ENCODE data around the gene NCKAP5.

- no peak for TF ChIP-seq CTCF (IDR thresholded peaks at IDR 0.05; ENCODE audit: control extremely low read depth in 1 of 3, insufficient read depth in 1 of 3, low read depth in 1 of 3, low read length in 3 of 3)
- no peak for TF ChIP-seq POLR2A (IDR thresholded peaks at IDR 0.05; ENCODE audit: control extremely low read depth in 1 of 2, low read depth in 2 of 2, low read length in 2 of 2)
- TF ChIP-seq JUND (IDR thresholded peaks at IDR 0.05; ENCODE audit: low read length): no peak
- TF ChIP-seq BCL11A (IDR thresholded peaks at IDR 0.05; ENCODE audit: low read depth in 2 of 2, low read length in 2 of 2): no peak
- no peak for TF ChIP-seq BRCA1 (IDR thresholded peaks at IDR 0.05; ENCODE audit: low read depth, low read length)
- TF ChIP-seq FOSL1 (IDR thresholded peaks at IDR 0.05; ENCODE audit: insufficient read depth, low read depth, low read length): no peak
- no peak for TF ChIP-seq TCF12 (IDR thresholded peaks at IDR 0.05; ENCODE audit: low read depth, low read length)
- no peak for TF ChIP-seq TAF1 (IDR thresholded peaks at IDR 0.05; ENCODE audit: low read depth, low read length)
- no peak for TF ChIP-seq ZNF274 (IDR thresholded peaks at IDR 0.05; ENCODE audit: borderline replicate concordance, extremely low read depth, low read length)
- TF ChIP-seq CBX5 (IDR thresholded peaks at IDR 0.05; ENCODE audit: low read depth, low read length): no peak
These were observed 570.0 kb downstream of the NCKAP5 start for GRCh38 chr2:132998221-132998620.
